Ovary (tissue), 3 donors: ENCODE measurements around the gene RNU1-4.
"Not testable (repeated sequence)": the region's sequence is repeated elsewhere in the genome, so short reads cannot be mapped to it uniquely, and the experiment has no call there.

Experiments
- CTCF ChIP-seq, 3 donors: fragments of 450-650 bp in 2 of 3; fragments of 200-600 bp in 1 of 3; IDR thresholded peaks; one replicate each; pipeline versions ENCODE4 v1.5.1 to v1.8.0; 2016 to 2022; ENCODE audit warnings: antibody characterized with exemption in 3 of 3, mild to moderate bottlenecking in 1 of 3
- EP300 ChIP-seq: sonication (generic); formaldehyde crosslinking; IDR thresholded peaks from one replicate; pipeline ENCODE4 v1.6.1; 2017; ENCODE audit warnings: antibody characterized with exemption
- POLR2A ChIP-seq: fragments of 450-650 bp; IDR thresholded peaks from one replicate; pipeline ENCODE4 v1.6.1; 2017; ENCODE audit warnings: antibody characterized with exemption, mild to moderate bottlenecking, moderate library complexity
- donor health status: DM: no; HTN: no; CAD: no.

GRCh38 chr1:16787711-16788110, 47.4 kb downstream of the RNU1-4 start:
- TF ChIP-seq POLR2A; CTCF (IDR thresholded peaks at IDR 0.05); EP300: not testable (repeated sequence)
